GM18502 (cell line): ENCODE results near the gene OR8H1.

ENCODE experiments used
- ATAC-seq: cut with Tn5 transposase; IDR thresholded peaks from one replicate; pipeline ENCODE4 v1.9.1; 2021; ENCODE audit warnings: mild to moderate bottlenecking; ENCODE audit not compliant: unreplicated experiment, poor library complexity

OR8H1 gene, protein sequence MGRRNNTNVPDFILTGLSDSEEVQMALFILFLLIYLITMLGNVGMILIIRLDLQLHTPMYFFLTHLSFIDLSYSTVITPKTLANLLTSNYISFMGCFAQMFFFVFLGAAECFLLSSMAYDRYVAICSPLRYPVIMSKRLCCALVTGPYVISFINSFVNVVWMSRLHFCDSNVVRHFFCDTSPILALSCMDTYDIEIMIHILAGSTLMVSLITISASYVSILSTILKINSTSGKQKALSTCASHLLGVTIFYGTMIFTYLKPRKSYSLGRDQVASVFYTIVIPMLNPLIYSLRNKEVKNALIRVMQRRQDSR

GRCh38 chr11:56292154-56292553 is at the start of gene OR8H1:
Gene OR8H1 (minus strand): TSS chr11:56292254. CDS start chr11:56291062, 1,192 bp downstream.
- ATAC-seq: no peak

DNA sequence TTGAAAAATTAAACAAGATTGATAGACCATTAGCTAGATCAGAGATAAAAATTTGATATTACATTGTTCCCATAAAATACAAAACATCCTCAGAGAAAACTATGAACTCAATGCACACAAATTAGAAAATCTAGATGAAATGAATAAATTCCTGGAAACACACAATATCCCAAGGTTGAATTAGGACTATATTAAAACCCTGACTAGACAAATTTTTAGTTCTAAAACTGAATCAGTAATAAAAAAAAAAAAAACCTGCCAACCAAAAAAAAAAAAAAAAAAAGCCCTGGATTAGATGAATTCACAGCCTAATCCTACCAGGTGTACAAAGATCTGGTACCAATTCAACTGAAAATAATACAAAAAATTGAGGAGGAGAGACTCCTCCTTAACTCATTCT is 48.2 kb upstream of the OR8H1 start:
- ATAC-seq: no peak

GRCh38 chr11:56333156-56333555 is 41.1 kb upstream of the OR8H1 start:
- no peak for ATAC-seq

GRCh38 chr11:56331861-56332491 is 39.9 kb upstream of the OR8H1 start:
- no peak for ATAC-seq

DNA sequence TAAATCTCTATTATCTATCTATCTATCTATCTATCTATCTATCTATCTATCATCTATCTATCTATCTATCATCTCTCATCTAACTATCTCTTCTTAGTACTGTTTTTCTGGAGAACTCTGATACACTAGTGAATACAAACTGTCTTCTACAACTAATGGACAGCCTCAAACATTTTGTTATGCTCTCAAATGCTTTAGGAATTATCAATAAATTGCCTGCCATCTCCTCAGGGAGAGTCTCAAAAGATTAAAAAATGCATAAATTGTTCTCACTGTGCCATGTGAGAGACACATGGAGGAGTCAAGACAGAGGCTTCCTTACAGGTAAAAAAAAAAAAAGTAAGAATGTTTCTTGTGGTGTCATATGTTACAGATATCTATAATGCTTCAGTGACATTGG is 22.8 kb upstream of the OR8H1 start, which contains the start of gene OR8K3:
Gene OR8K3, plus strand, starts transcription at position 301 of the 400 bp plus-strand sequence. CDS start 3,163 bp downstream, outside the sequence.
- ATAC-seq: no peak

DNA sequence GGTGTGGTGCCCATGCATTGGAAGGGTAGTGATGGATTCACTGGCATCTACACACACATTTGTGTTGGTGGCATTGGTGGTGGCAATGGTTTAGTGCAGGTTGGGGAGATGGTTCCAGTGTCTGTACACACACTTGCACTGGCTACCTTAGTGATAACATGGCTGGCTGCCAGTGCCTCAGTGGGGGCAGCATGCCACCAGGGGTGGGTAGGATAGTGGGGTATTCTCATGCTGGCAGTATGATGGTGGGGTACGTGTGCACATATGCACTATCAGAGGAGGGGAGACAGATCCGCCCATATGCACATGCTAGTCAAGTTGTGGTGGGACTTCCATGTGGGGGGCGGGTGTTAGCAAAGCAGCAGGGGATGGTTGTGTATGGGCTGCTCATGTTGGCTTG is 15.8 kb upstream of the OR8H1 start:
- no peak for ATAC-seq

DNA sequence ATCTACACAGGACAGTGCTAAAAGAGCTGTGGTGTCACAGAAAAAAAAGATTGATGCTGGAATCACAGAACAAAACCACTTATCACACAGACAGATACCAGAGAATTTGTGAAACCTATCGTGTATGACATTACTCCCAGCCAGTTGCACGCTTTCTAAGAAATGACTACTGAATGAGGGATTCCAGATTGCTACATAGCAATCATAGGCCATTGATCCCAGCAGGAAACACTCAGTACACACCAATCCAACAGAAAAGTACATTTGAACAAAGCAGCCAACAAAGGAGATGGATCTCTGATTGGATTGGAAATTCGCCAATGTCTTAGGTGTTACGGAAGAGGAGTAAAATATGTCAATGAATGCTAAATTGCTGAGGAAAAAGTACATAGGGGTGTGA is 4.8 kb upstream of the OR8H1 start:
- no peak for ATAC-seq

- no peak for ATAC-seq
Observed at GRCh38 chr11:56273854-56274253, 18.2 kb downstream of the OR8H1 start, which contains the start of gene OR5T1. Gene OR5T1 (plus strand): TSS chr11:56274154. CDS start chr11:56275639, 1,485 bp downstream.

DNA sequence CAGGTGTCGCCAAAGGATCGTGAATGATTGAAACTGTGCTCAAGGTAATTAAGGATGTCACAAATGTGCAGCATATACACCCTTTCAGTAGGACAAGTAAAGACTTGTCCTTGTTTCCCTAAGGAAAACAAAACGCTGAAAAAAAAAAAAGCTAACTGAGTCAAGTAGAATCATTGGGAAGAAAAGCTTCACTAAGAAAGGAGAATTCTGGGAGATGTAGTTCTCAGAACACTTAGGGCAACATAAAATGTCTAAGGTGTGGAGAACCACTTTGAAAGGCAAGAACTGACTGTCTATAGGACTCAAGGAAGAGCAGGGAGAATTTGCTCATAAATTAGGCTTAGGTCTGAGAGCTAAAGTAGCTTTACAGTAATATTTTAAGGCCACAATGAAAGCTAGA is 21.0 kb downstream of the OR8H1 start:
- ATAC-seq: no peak

DNA sequence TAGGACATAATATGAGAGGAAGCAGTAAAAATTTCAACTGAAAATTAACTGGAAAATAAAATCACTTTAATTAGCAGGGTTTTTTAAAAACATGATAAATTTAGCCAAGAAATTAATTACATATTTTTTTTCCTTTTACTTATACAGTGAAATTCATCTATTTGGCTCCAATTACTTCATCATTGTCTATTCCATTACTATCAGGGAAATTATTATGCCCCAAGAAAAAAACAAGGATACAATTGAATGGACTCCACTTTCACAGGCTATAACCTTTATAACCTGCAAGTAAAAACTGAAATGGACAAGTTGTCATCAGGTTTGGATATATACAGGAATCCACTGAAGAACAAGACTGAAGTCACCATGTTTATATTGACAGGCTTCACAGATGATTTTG is 40.1 kb downstream of the OR8H1 start, which contains the start of gene OR5T3:
Gene OR5T3, plus strand, starts transcription at position 301 of the 400 bp plus-strand sequence. Its CDS starts 0 bp downstream, at position 301.
- ATAC-seq: no peak
